Loucy (cell line): ENCODE results near the gene GPR146.

Source experiments
- H2AFZ ChIP-seq: fragments of 200-600 bp; sonication (generic); 2 replicates; pipeline ENCODE4 v1.6.0; 2016; ENCODE audit warnings: antibody characterized with exemption, mild to moderate bottlenecking, low read length, moderate library complexity
- H3F3A ChIP-seq: fragments of 200-600 bp; 2 replicates; pipeline ENCODE4 v1.6.0; 2016; ENCODE audit warnings: antibody characterized with exemption, low read depth, mild to moderate bottlenecking
- H3K27me3 ChIP-seq: fragments of 200-600 bp; sonication (generic); 2 replicates; pipeline ENCODE4 v1.6.1; 2014; ENCODE audit warnings: low read length, mild to moderate bottlenecking; ENCODE audit not compliant: insufficient read depth, poor library complexity, severe bottlenecking
- H3K36me3 ChIP-seq: fragments of 200-600 bp; sonication (generic); 2 replicates; pipeline ENCODE4 v1.6.1; 2016; ENCODE audit warnings: low read length; ENCODE audit not compliant: insufficient read depth
- H3K4me1 ChIP-seq: fragments of 200-600 bp; sonication (generic); 2 replicates; pipeline ENCODE4 v1.5.1; 2014; ENCODE audit warnings: low read length, mild to moderate bottlenecking; ENCODE audit not compliant: insufficient read depth, poor library complexity, severe bottlenecking
- H3K4me2 ChIP-seq: fragments of 200-600 bp; sonication (generic); 2 replicates; pipeline ENCODE4 v1.6.0; 2014; ENCODE audit warnings: antibody characterized with exemption, low read length, low read depth, mild to moderate bottlenecking; ENCODE audit not compliant: poor library complexity, severe bottlenecking
- H3K4me3 ChIP-seq: fragments of 200-600 bp; sonication (generic); 2 replicates; pipeline ENCODE4 v1.5.1; 2014; ENCODE audit warnings: low read length, mild to moderate bottlenecking, mixed read lengths; ENCODE audit not compliant: poor library complexity, severe bottlenecking
- H3K79me2 ChIP-seq: fragments of 200-600 bp; sonication (generic); 2 replicates; pipeline ENCODE4 v1.6.1; 2014; ENCODE audit warnings: low read length; ENCODE audit not compliant: insufficient read depth
- H3K9ac ChIP-seq: fragments of 200-600 bp; sonication (generic); 2 replicates; pipeline ENCODE4 v1.6.0; 2014; ENCODE audit warnings: mild to moderate bottlenecking, low read depth, low read length, moderate library complexity; ENCODE audit not compliant: poor library complexity, severe bottlenecking
- H3K9me2 ChIP-seq: fragments of 200-600 bp; sonication (generic); replicated peaks from 2 replicates; pipeline ENCODE4 v1.6.1; 2016; ENCODE audit warnings: low read depth, low read length, mixed read lengths
- H3K9me3 ChIP-seq: fragments of 200-600 bp; sonication (generic); 2 replicates; pipeline ENCODE4 v1.6.1; 2014; ENCODE audit warnings: mild to moderate bottlenecking, antibody characterized with exemption, low read length, low read depth; ENCODE audit not compliant: insufficient read depth
- H4K20me1 ChIP-seq: fragments of 200-600 bp; sonication (generic); 2 replicates; pipeline ENCODE4 v1.6.0; 2014; ENCODE audit warnings: antibody characterized with exemption, low read length, mild to moderate bottlenecking; ENCODE audit not compliant: insufficient read depth, poor library complexity, severe bottlenecking
- CTCF ChIP-seq: fragments of 200-600 bp; sonication (generic); conservative IDR thresholded peaks from 2 replicates; pipeline ENCODE4 v1.5.1; 2014; ENCODE audit warnings: mild to moderate bottlenecking, antibody characterized with exemption, low read length
- EZH2phosphoT487 ChIP-seq: fragments of 200-600 bp; IDR thresholded peaks from 2 replicates; pipeline ENCODE4 v1.6.1; 2018; ENCODE audit warnings: antibody characterized with exemption, mild to moderate bottlenecking, moderate library complexity, borderline replicate concordance

Gene GPR146

GRCh38 chr7:1068619-1069018, 24.3 kb downstream of the GPR146 start:
- Histone ChIP-seq H3K9ac (no peak overlapping the region), H4K20me1 (no peaks in the 10 kb centered on the region), H3K9me2 (no peaks in the 10 kb centered on the region), H3K27me3 (no peaks in the 10 kb centered on the region), H3F3A (0 out of 2 replicates have a peak, but pooled peaks cover 3% of the 10 kb centered on the region), H3K36me3 (no peaks in the 10 kb centered on the region), H2AFZ (no peak overlapping the region), H3K9me3 (no peaks in the 10 kb centered on the region), H3K79me2 (no peaks in the 10 kb centered on the region), H3K4me3 (no peak overlapping the region), H3K4me1 (peaks cover 13% of the 10 kb centered on the region), H3K4me2 (no peak overlapping the region)
- no peak for TF ChIP-seq EZH2phosphoT487
- no peak for TF ChIP-seq CTCF

GRCh38 chr7:1070544-1071011, 26.2 kb downstream of the GPR146 start:
- no peaks in the 10 kb centered on the region for H3K9me3 ChIP-seq
- no peak for TF ChIP-seq EZH2phosphoT487
- no peak for TF ChIP-seq CTCF
- H3K79me2 ChIP-seq: no peaks in the 10 kb centered on the region
- no peaks in the 10 kb centered on the region for H3K36me3 ChIP-seq
- no peak overlapping the region for H3K4me3 ChIP-seq
- no peak overlapping the region for H2AFZ ChIP-seq
- H3K4me1 ChIP-seq: peaks cover 1% of the 10 kb centered on the region
- H3K9me2 ChIP-seq: no peaks in the 10 kb centered on the region
- no peaks in the 10 kb centered on the region for H4K20me1 ChIP-seq
- no peaks in the 10 kb centered on the region for H3K27me3 ChIP-seq
- H3K4me2 ChIP-seq: no peak overlapping the region
- H3F3A ChIP-seq: 0 out of 2 replicates have a peak, but pooled peaks cover 3% of the 10 kb centered on the region
- H3K9ac ChIP-seq: no peak overlapping the region

GRCh38 chr7:1071731-1072254, 27.4 kb downstream of the GPR146 start:
- no peaks in the 10 kb centered on the region for H3K9me3 ChIP-seq
- H3K9ac ChIP-seq: no peak overlapping the region
- no peaks in the 10 kb centered on the region for H4K20me1 ChIP-seq
- no peaks in the 10 kb centered on the region for H3K27me3 ChIP-seq
- H3K4me3 ChIP-seq: no peak overlapping the region
- no peaks in the 10 kb centered on the region for H3K9me2 ChIP-seq
- no peak overlapping the region for H2AFZ ChIP-seq
- 0 out of 2 replicates have a peak, but pooled peaks cover 3% of the 10 kb centered on the region for H3F3A ChIP-seq
- H3K4me2 ChIP-seq: no peak overlapping the region
- no peaks in the 10 kb centered on the region for H3K79me2 ChIP-seq
- no peaks in the 10 kb centered on the region for H3K4me1 ChIP-seq
- no peaks in the 10 kb centered on the region for H3K36me3 ChIP-seq
- TF ChIP-seq EZH2phosphoT487 (no peak), CTCF (no peak)
